ENCODE measurements around the gene MLXIP.

DNA sequence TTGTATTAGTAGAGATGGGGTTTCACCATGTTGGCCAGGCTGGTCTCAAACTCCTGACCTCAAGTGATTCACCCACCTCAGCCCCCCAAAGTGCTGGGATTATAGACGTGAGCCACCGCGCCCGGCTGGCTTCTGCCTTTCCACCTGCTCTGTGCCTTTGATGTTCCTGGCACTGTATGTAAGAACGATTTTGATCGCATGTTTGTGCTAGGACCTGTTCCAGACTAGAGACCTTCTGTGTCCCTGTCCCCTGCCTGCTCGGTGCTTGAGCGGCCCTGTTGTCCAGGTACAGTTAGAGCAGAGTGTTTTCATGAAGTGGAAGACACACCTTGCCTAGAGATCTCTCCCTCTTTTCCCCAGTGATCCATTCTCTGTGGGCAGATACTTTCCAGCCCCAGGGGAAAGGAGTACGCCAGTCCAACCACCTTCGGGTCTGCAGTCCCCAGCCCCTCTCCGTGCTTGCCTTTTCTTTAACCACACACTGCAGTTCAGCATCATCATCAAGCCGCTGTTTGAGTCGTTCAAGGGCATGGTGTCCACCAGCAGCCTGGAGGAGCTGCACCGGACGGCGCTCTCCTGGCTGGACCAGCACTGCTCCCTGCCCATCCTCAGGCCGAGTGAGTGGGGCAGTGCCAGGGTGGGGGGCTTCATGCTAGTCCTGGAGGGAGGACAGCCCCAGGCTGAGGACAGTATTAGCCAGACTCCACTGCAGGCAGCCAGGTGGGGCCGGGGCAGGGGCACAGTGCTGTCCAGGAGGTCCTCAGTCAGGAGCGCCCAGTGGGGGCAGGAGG, 62.1 kb downstream of the MLXIP start:
- TF ChIP-seq, protein P1, sequence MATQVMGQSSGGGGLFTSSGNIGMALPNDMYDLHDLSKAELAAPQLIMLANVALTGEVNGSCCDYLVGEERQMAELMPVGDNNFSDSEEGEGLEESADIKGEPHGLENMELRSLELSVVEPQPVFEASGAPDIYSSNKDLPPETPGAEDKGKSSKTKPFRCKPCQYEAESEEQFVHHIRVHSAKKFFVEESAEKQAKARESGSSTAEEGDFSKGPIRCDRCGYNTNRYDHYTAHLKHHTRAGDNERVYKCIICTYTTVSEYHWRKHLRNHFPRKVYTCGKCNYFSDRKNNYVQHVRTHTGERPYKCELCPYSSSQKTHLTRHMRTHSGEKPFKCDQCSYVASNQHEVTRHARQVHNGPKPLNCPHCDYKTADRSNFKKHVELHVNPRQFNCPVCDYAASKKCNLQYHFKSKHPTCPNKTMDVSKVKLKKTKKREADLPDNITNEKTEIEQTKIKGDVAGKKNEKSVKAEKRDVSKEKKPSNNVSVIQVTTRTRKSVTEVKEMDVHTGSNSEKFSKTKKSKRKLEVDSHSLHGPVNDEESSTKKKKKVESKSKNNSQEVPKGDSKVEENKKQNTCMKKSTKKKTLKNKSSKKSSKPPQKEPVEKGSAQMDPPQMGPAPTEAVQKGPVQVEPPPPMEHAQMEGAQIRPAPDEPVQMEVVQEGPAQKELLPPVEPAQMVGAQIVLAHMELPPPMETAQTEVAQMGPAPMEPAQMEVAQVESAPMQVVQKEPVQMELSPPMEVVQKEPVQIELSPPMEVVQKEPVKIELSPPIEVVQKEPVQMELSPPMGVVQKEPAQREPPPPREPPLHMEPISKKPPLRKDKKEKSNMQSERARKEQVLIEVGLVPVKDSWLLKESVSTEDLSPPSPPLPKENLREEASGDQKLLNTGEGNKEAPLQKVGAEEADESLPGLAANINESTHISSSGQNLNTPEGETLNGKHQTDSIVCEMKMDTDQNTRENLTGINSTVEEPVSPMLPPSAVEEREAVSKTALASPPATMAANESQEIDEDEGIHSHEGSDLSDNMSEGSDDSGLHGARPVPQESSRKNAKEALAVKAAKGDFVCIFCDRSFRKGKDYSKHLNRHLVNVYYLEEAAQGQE (IDR thresholded peaks at IDR 0.05; ENCODE audit: insufficient read depth in 1 of 2, low read depth in 2 of 2, low read length in 2 of 2), result no peak
- TF ChIP-seq POLR2AphosphoS5 (IDR thresholded peaks at IDR 0.05; ENCODE audit: low read depth, low read length), result no peak
- TF ChIP-seq TAF1 (IDR thresholded peaks at IDR 0.05; ENCODE audit: borderline replicate concordance, insufficient read depth, low read length), result no peak
- no peak for TF ChIP-seq FOXP2 (optimal IDR thresholded peaks at IDR 0.05; ENCODE audit: borderline replicate concordance, extremely low read depth, extremely low read length, insufficient read depth)

Measured in PFSK-1 (cell line).